Activated CD4-positive, CD25-positive, alpha-beta regulatory T cell (primary cell): ENCODE data around the gene PFKFB4.

Experiments used
- DNase-seq, 4 experiments: peaks; one replicate each; lab custom pipeline; 2025; lab: John Stamatoyannopoulos, UW

The PFKFB4 gene

DNA sequence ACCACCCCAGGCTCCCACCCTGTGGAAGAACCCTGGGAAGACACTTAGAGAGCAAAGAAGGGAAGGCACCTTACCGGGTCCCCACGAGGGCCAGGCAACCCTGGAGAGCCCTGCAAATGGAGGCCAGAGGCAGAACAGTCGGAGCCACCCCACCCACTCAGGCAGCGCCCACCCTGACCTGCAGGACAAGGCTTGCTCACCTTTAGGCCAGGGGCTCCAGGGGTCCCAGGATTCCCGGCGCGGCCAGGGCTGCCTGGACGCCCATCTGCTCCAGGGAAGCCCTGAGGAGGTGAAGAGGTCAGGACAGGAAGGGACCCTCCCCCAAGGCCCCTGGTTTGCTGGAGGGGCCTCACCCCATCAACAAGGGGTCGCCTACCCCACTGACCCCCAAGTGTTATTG lies 28.2 kb upstream of the PFKFB4 start:
- DNase-seq, result no peak

DNA sequence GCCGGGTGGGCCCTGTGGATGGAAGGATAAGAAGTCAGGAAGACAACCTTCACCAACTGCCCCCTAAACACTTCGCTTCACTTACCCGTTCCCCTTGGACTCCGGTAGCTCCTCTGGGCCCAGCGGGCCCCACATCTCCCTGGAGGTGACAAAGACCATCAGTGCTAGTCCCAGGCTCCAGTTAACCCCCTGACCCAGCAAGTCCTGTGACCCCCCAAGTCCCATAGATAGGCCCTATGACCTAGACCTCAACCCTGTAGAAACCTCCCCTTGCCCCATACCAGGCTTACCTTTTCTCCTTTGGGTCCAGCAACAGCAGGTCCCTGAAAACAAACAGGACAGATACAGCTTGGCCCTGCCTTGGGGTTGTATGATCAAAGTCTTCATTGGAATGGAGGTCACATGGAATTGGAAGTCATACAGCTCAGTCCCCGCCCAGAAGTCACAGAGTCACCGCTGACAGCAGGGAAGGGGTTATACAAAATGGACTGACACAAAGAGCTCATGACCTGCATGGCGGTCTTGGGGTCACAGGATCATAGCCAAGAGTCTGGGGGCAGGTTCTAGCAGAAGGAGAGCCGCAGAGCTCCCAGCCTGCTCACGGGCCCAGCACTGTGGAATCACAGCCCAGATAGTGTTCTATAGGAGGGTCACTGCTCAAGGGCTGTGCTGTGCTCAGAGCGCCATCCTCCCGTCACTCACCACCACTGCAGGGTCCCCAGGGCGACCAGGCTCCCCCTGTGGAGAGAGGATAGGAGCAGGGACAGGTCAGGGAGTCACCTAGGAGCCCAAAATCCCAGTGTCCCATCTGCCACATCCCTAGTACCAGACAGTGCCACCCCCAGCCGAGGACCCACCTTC lies 25.2 kb upstream of the PFKFB4 start:
- no peak for DNase-seq

DNA sequence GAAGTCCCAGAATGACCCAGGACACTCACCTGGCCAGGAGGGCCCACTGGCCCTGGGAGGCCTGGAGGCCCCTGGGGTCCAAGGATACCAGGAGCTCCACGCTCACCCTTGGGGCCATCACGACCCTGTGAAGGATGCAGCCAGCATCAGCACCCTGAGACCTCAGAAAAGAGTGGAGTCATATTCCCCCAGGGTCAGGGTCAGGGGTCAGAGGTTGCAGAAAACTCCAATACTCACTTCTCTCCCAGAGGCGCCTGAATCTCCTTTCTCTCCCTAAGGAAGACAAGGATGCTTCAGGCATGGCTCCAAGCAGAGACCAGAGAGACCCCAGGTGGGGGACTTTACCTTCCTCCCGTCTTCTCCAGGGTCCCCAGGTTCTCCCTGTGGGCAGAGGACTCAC lies 20.0 kb upstream of the PFKFB4 start:
- no peak for DNase-seq

DNA sequence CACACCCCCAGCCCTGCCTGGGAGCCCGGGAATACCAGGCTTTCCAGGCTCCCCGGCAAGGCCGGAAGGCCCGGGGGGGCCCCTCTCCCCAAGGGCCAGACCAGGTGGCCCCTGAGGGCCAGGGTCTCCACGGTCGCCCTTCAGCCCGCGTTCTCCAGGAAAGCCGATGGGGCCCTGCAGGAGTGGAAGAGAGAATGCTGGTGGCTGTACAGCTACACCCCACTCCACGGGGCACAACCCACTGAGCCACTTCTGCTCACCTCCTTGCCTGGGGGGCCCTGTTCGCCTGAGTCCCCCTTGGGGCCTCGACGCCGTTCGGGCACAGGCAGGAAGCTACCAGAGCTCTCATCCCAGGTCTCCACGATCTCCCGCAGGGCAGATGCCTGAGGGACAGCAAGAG lies 18.8 kb upstream of the PFKFB4 start:
- no peak for DNase-seq

DNA sequence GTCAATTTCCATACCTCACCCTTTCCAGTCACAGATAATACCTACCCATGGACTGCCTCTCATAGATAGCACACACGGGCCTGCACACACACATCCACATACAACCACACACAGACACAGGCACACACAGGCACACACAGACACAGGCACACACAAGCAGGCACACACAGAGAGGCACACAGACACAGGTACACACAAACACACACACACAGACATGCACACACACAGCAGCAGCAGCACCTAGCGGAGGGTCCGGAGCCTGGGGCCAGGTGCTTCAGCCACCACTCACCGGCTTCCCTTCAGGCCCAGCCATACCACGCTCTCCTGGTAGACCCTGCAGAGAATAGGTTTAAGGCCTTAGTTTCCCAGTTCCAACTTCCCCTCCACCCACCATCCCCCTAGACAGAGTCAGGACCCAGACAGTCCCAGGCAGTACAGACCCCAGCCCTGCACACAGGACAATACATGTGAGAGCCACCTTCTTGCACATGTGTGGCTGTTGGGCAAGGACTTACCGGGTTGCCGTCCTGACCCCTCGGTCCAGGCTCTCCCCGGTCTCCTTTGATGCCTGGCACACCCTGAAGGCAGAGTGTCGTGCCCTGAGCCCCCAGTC lies 17.5 kb upstream of the PFKFB4 start:
- DNase-seq, result no peak

DNA sequence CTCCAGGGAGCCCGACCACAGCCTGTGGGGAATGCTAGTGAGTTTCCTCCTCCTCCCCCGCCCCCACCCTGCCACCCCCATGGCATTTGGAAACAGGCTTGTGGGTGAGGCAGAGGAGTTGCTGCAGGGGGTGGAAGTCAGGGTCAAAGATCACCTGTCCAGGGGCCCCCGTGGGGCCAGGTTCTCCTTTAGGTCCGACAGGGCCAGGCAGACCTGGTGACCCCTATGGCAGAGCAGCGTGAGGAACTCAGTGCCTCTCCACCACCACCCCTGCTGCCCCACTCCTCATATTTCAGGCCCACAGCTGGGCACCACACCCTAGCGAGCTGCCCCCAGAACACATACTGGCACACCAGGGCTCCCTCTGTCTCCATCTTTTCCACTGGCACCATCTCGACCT lies 15.9 kb upstream of the PFKFB4 start:
- DNase-seq, result no peak

DNA sequence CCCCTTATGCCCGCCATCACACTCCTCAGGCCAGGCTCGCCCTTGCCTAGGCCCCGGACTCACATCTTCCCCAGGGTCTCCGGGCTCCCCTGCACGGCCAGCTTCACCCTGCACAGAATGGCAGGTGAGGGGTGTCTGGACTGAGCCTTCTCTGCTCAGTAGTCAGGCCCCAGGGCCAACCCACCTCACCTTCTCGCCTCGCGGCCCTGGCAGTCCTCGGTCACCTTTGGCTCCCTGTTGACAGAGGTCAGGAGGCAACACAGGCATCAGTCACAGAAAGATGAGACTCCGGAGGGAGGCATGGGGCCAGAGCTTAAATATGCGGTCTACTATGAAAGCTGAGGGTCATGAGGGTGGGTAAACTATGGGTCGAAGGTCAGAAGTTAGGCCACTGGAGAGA lies 15.3 kb upstream of the PFKFB4 start:
- DNase-seq, result no peak

DNA sequence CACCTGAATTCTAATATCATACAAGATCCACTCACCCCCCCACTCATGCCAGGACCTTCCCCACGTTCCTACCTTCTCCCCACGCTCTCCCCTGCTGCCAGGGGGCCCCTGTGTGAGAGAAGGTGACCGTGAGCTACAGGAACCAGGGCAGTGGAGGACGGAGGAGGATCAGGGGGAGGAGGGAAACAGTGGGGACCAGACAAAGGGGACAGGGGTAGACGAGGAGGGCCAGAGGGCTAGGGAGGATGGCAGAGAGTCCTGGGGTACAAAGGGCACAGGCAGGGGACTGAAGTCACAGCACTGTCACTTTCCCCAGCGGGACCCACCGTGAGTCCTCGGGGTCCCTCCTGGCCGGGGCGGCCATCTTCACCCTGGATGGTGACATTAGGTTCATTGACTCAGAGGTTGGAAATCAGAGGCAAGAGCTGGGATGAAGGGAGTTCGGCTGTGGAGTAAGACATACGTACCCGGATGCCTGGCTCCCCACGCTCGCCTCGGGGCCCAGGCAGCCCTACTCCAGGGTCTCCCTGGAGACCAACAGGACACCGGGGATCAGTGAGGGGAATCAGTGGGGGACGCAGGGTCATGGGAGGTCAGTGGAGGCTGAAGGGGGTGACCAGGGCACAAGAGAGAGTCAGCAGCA lies 13.3 kb upstream of the PFKFB4 start:
- DNase-seq, result no peak

DNA sequence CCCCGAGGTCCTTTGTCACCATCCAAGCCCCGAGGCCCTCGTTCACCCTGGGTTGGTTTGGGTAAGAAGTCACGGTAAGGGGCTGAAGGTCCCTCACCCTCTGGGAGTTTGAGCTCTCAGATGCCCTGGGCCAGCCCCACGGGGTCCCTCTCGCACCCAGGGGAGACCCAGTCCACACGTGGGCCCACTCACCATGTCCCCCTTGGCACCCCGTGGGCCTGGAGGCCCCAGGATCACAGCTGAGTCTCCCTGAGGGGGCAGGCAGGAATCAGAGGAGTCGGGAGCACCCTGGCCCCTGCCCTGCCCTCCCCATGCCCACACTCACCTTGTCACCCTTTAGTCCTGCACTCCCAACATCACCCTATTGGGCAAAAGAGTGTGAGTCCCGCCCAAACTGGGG lies 12.8 kb upstream of the PFKFB4 start:
- no peak for DNase-seq

DNA sequence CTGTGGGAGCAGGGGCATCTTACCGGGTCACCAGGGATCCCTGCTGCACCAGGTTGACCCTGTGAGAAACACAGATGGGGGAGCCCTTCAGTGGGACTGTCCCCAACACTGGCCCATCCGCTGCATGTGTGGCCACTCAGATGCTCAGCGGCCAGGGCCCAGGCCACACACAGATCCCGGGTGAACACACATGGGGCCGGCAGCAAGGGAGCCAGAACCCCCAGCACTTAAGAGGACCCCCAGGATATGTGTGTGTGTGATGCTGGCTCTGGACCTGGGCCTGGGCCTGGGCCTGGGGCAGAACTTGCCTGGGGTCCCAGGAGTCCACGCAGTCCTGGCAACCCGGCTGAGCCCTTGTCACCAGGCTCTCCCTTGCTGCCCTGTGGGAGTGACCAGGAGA lies 11.9 kb upstream of the PFKFB4 start:
- DNase-seq, result no peak

DNA sequence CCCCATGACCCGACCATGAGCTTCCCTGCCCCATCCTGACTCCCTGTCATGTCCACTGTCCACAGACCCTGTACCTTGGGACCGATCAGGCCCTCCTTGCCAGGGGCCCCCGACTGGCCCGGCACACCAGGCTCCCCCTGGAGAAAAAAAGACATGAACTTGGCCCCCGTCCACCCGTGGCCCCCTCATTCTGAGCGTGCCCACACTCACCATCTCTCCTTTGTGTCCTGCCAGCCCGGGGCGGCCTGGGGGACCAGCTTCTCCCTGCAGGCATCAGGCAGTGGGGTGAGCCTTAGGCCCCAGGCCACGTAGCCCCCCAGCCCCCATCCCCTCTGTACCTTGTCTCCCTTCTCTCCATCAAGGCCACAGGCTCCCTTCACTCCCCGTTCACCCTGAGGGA lies 10.9 kb upstream of the PFKFB4 start:
- no peak for DNase-seq

DNA sequence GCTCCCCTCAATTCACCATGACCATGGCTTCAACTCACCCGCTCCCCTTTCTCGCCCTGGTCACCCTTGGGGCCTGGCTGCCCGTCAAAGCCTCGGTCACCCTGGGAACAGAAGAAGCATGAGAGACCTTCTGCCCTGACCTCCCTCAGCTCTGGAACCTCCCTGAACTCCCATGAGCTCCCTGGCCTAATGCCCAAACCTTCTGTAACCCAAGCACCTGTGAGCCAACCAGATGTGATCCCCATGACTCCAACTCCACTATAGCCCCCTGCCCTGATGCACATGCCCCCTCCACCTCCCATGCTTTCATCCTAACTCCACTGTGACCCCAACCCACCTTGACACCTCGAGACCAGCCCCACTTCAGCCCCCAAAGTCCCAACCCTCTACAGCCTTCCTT lies 10.5 kb upstream of the PFKFB4 start:
- no peak for DNase-seq

DNA sequence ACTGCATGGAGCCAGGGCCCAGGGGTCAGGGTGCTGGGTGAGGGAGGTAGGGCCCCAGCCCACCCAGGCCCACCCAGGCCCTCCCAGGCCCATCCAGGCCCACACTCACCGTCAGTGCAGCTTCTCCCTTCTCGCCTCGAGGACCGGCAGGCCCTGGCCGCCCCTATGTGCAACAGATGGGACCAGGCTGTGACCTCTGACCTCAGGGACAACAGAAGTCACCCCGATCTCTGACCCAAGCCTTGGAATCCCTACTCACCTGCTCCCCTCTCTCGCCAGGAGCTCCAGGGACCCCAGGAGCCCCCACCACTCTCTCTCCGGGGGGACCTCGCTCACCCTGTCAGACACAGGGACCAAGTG lies 9.8 kb upstream of the PFKFB4 start:
- DNase-seq, result no peak

DNA sequence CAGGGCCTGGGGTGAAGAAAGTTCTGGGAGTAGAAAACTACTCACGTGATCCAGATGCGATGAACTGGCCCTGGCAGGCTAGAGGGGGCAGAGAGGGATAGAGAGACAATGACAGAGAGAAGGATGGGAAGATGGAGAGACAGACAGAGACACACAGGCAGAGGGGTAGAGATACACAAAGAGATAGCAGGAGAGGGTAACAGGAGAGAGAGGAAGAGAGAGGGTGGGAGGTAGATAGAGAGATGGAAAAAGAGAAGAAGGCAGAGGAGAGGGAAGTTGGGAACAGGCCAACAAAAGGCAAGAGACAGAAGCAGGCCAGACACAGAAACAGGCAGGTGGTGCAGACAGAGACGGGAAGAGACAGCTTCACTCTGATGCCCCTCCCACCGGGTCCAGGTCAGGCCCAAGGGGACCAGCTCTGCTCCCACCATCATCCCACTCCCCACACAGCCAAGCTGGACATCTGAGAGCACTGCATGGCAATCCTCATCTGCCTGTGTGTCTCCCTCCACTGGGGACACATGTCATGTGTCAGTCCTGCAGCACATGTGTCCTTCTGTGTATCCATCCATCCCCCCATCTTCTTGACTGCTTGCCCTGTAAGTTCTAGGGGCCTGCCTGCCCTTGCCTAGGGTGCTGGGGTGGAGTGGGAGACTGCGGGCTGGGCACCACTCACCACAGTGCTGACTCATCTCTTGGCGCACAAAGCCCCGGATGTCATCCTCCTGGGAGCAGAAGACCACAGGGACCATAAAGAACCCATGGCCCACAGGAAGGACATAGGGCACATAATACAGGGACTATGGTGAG lies 9.2 kb upstream of the PFKFB4 start:
- no peak for DNase-seq

DNA sequence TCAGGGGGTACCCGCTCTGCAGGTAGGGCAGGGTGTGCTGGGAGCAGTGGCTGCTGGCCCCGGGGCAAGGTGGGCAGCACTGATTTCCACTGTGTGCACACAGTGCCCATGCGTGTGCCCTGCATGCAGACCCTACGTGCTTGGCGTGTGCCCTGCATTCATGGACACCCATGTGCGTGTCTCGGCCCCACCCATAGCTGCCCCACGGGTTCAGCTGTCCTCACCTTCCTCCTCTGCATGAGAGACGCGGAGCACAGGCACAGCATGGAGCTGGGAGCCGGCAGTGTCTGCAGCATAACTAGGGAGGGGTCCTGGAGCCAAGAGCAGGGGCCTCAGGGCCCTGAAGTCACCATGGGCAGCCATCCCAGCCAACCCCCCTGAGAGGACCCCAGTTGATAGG lies 8.6 kb upstream of the PFKFB4 start:
- DNase-seq, result no peak

DNA sequence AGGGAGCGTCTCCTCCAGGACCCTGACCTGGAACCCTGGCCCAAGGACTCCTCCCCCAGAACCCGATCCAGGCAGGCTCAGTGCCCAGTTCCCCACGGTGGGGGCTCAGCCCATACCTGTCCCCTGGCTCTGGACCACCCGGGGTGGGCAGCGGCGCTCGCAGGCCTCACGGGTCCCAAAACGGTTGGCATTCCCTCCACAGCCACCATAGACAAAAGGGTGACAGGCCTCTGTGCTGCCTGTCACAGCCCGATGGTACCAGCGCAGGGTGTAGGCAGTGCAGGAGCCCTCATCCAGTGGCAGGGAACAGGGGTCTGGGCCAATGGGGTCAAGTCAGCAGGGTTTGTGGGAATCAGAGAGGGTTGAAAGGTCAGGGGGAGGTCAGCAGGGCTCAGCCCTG lies 8.1 kb upstream of the PFKFB4 start:
- no peak for DNase-seq

DNA sequence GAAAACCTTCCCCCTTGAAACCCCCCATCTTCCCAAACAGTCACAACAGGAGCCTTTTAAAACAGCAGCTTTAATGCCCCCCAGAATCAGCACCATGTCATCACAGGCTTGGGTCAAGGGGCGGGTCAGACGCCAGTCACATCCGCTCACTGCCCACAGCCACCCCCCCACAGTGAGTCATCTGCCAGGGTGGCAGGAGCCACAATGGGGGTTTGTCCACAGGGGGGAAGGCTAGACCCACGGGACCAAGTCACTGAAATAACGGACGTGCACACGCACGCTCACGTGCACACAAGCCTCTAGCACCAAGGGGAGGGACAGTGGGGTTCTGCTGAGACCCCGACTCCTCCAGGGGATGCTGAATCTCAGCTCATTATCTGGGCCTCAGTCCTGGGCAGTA lies 7.4 kb upstream of the PFKFB4 start:
- DNase-seq, result no peak

DNA sequence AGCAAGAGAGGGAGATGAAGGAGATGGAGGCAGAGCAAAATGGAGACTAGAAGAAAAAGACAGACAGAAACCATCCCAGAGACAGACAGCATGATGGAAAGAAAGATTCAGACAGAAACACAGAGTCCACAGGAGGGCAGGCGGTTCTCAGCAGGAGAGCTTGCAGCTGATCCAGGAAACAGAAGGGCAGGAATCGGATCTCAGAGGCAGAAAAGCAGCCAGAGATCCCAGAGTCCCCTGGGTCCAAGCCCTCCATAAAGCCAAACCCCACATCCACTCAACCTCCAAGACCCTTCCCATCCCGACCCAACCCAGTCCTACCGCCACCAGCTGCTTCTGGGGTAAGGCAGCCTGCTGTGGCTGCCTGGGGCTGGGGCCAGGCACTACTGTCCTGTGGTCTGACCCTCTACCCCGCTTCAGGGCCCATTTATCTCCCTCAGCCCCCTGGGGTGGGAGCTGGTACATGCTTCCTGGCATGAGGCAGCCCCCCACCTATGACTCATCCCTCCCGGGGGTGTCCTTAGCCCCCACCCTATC lies 6.8 kb upstream of the PFKFB4 start, which contains the start of gene UCN2:
Gene UCN2, minus strand, starts transcription at position 400 of the 537 bp plus-strand sequence. CDS start 657 bp downstream, outside the sequence.
- no peak for DNase-seq

DNA sequence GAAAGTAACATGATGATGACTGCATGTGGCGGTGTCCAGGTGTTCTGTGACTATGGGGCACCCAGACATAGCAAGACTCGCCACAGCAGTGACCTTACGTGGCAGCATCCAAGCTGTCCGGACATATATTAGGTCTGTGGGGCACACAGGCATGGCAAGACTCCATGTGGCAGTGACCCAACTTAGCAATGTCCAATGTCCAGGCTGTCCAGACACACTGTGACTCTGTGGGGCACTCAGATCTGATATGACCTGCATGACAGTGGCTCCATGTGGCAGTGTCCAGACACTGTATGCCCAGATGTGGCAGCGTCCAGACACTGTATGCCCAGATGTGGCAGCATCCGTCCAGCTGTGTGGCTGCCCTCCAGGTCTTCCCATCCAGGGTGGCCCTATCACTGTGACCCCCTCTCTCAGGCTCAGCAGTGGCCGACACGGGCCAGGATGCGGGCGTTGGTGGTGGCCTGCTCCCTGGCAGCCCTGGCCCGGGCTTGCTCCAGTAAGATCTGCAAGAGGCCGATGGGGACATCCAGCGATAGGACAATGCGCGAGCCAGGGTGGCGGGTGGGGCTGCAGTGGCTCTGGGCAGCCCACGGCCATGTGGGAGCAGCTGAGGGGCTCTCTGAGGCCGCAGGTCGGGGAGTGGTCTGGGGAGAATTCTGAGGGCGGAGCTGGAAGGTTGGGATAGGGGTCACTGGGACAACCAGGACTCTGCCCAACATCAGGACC lies 5.9 kb upstream of the PFKFB4 start:
- no peak for DNase-seq

DNA sequence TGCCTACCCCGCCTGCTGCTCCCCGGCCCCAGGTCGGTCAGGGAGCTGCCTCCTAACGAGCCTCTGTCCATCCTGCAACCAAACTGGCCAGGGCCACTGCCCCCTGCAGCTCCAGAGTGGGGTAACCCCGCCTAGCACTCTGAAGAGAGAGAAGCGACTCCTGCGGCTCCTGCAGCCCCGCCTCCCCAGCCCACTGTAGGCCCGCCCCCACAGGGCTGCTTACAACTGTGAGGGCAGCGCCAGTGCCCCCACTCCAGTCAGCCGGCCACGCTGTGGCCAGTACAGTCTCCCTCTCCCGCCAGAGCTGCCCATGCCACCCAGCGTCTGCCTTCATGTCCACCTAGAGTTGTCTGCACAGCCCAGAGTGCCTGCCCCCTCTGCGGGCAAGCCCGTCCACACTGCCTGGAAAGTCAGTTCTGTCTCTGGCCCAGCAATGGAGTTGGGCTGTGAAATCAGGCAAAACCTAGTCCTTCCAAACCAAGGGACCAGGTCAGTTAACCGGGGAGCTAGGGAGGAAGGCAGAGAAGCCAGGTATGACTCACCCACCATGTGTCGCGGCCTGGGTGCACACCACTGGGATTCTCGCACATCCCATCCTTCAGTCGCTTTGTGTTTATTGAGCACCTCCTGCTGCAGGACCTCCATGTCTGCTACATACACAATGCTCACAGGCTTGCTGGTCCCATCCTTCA lies 4.6 kb upstream of the PFKFB4 start:
- DNase-seq, result no peak

DNA sequence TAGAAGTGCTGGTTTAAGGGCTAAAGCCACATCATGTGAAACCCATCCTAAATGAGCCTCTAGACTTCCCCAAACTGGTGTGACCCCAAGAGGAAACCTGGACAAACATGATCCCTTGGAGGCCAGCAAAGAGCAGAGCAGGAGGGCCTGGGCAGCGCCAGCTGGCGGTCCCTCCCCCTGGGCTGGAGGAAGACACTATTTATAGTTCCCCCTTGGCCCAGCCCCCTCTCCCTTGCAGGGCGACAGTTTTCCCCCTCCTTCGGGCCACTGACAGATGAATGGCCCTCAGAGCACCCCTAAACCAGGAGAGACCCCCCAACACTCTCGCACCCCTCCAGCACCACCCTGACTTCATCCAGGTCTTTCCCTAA lies 4.0 kb upstream of the PFKFB4 start:
- no peak for DNase-seq
